ENCODE measurements around the gene TAAR5. TPM values are rescaled to one million over a fixed set of nuclear protein-coding genes. Genes with fewer than 3 reads are reported as not detected.
"Not testable (repeated sequence)": the region's sequence is repeated elsewhere in the genome, so short reads cannot be mapped to it uniquely, and the experiment has no call there.

Gene TAAR5
- total and polyA plus RNA-seq, 2 donors (not counting 3 experiments of a cell fraction or from before 2014, with no cell fraction given): not detected

- DNase-seq (ENCODE audit: low read depth, low spot score); H3K9me3 ChIP-seq (replicated peaks; ENCODE audit: control insufficient read depth, insufficient read depth, low read length); H3K4me1 ChIP-seq (ENCODE audit: control insufficient read depth, extremely low read depth, insufficient read depth, low read length); H2AFZ ChIP-seq (ENCODE audit: low read depth, low read length); FAIRE-seq; H3K79me2 ChIP-seq (ENCODE audit: control insufficient read depth, insufficient read depth, low read length); dilution Hi-C loops (cut with MboI; ENCODE audit: extremely low pct_ligation_motif_present, low sequenced_read_pairs); H4K20me1 ChIP-seq (replicated peaks; ENCODE audit: control insufficient read depth, extremely low read depth, insufficient read depth, low read length); BruUV-seq (replicated peaks); H3K9ac ChIP-seq (replicated peaks; ENCODE audit: extremely low read depth, insufficient read depth, low read length); H3K4me2 ChIP-seq (ENCODE audit: insufficient read depth, low read length); H3K27me3 ChIP-seq (ENCODE audit: control insufficient read depth in 2 of 2, insufficient read depth in 2 of 2, low read length in 2 of 2); H3K27ac ChIP-seq (ENCODE audit: insufficient read depth, low read depth, low read length); H3K36me3 ChIP-seq (ENCODE audit: control insufficient read depth in 2 of 2, extremely low read depth in 1 of 2, insufficient read depth in 2 of 2, low read length in 2 of 2); POLR2A ChIA-PET; CTCF ChIA-PET; H3K4me3 ChIP-seq (replicated peaks in 1 of 3; ENCODE audit: insufficient read depth in 1 of 3, low read depth in 1 of 3, low read length in 3 of 3); intact Hi-C loops (cut with micrococcal nuclease); H3K9me1 ChIP-seq (replicated peaks; ENCODE audit: control insufficient read depth, extremely low read depth, insufficient read depth, low read length): not testable (repeated sequence)
These were observed 45.7 kb upstream of the TAAR5 start for GRCh38 chr6:132635288-132635687.

- DNase-seq (ENCODE audit: low read depth, low spot score) (no peak), FAIRE-seq (no peak)
- no peak overlapping the region for H3K4me3 ChIP-seq (replicated peaks in 1 of 3; ENCODE audit: insufficient read depth in 1 of 3, low read depth in 1 of 3, low read length in 3 of 3)
- H3K9me3 ChIP-seq (replicated peaks; ENCODE audit: control insufficient read depth, insufficient read depth, low read length): no peaks in the 10 kb centered on the region
- no peak for TF ChIP-seq GATA2 (IDR thresholded peaks at IDR 0.05; ENCODE audit: insufficient read depth, insufficient read length, low read depth, low read length)
- no peak for TF ChIP-seq MAX (IDR thresholded peaks at IDR 0.05; ENCODE audit: insufficient read depth, insufficient read length)
- no peak for TF ChIP-seq POLR2AphosphoS5 (IDR thresholded peaks at IDR 0.05; ENCODE audit: insufficient read depth, low read depth, low read length)
- no peak for TF ChIP-seq JUN (IDR thresholded peaks at IDR 0.05; ENCODE audit: borderline replicate concordance, insufficient read depth, insufficient read length, low read depth)
- H3K36me3 ChIP-seq (ENCODE audit: control insufficient read depth in 2 of 2, extremely low read depth in 1 of 2, insufficient read depth in 2 of 2, low read length in 2 of 2): no peaks in the 10 kb centered on the region
- H3K79me2 ChIP-seq (ENCODE audit: control insufficient read depth, insufficient read depth, low read length): no peaks in the 10 kb centered on the region
- no peak overlapping the region for H2AFZ ChIP-seq (ENCODE audit: low read depth, low read length)
- no peaks in the 10 kb centered on the region for H3K4me1 ChIP-seq (ENCODE audit: control insufficient read depth, extremely low read depth, insufficient read depth, low read length)
- H3K9ac ChIP-seq (replicated peaks; ENCODE audit: extremely low read depth, insufficient read depth, low read length): no peak overlapping the region
- no peaks in the 10 kb centered on the region for H3K27me3 ChIP-seq (ENCODE audit: control insufficient read depth in 2 of 2, insufficient read depth in 2 of 2, low read length in 2 of 2)
- ChIA-PET CTCF (no interaction called here), POLR2A (no interaction called here)
- no peaks in the 10 kb centered on the region for H4K20me1 ChIP-seq (replicated peaks; ENCODE audit: control insufficient read depth, extremely low read depth, insufficient read depth, low read length)
- intact Hi-C loops (cut with micrococcal nuclease): no loop called here
- BruUV-seq (replicated peaks): no TSS peak
- no peaks in the 10 kb centered on the region for H3K9me1 ChIP-seq (replicated peaks; ENCODE audit: control insufficient read depth, extremely low read depth, insufficient read depth, low read length)
- no peak overlapping the region for H3K4me2 ChIP-seq (ENCODE audit: insufficient read depth, low read length)
- dilution Hi-C loops (cut with MboI; ENCODE audit: extremely low pct_ligation_motif_present, low sequenced_read_pairs): no loop called here
- no peak overlapping the region for H3K27ac ChIP-seq (ENCODE audit: insufficient read depth, low read depth, low read length)
These were observed 45.3 kb upstream of the TAAR5 start for GRCh38 chr6:132634796-132635195.

Data from endothelial cell of umbilical vein (primary cell).